ENCODE measurements around the gene KCNK7.

GRCh38 chr11:65547446-65548125, 48.0 kb downstream of the KCNK7 start:
- TF ChIP-seq CTCF (IDR thresholded peaks at IDR 0.05 in 2 of 3, conservative IDR thresholded peaks at IDR 0.05 in 1 of 3; ENCODE audit: borderline replicate concordance in 1 of 3, insufficient read depth in 1 of 3, low read depth in 2 of 3, low read length in 2 of 3) (no peak), ZBTB33 (IDR thresholded peaks at IDR 0.05; ENCODE audit: extremely low read depth, insufficient replicate concordance, low read length) (no peak), EZH2 (IDR thresholded peaks at IDR 0.05) (no peak), JUND (IDR thresholded peaks at IDR 0.05) (no peak), POLR2A (IDR thresholded peaks at IDR 0.05; ENCODE audit: borderline replicate concordance, extremely low read depth, insufficient read depth, insufficient read length) (no peak), SRF (IDR thresholded peaks at IDR 0.05; ENCODE audit: low read depth) (no peak), EZH2phosphoT487 (IDR thresholded peaks at IDR 0.05; ENCODE audit: borderline replicate concordance) (no peak), ELF1 (IDR thresholded peaks at IDR 0.05; ENCODE audit: borderline replicate concordance, low read depth) (no peak)
